Measurements from ENCODE around the gene TNIK.

GRCh38 chr3:171257251-171258203 is 202.7 kb downstream of the TNIK start:
- no peak for TF ChIP-seq CTCF (conservative IDR thresholded peaks at IDR 0.05; ENCODE audit: low read depth, low read length)
- no peak for TF ChIP-seq EZH2 (IDR thresholded peaks at IDR 0.05; ENCODE audit: low read length, unreplicated experiment)
- TF ChIP-seq EZH2phosphoT487 (IDR thresholded peaks at IDR 0.05; ENCODE audit: borderline replicate concordance, low read length): no peak
